ENCODE data around the gene TAF5L.
A peak's percentile ranks its signal among the peaks of the same experiment; 100 is the strongest.
"Not testable (repeated sequence)": the region's sequence is repeated elsewhere in the genome, so short reads cannot be mapped to it uniquely, and the experiment has no call there.

Gene TAF5L

GRCh38 chr1:229567109-229567868 is 58.6 kb downstream of the TAF5L start:
- peak in 2 of 4 experiments; percentile 44 to 45 for DNase-seq

GRCh38 chr1:229563701-229564100 is 62.2 kb downstream of the TAF5L start:
- peak; percentile 90 to 97 (median 92) for DNase-seq

- DNase-seq, result peak in 3 of 4 experiments; percentile 22 to 32 (median 28)
Measured at GRCh38 chr1:229563241-229563640, 62.7 kb downstream of the TAF5L start.

GRCh38 chr1:229562686-229563085 is 63.2 kb downstream of the TAF5L start:
- no peak for DNase-seq

GRCh38 chr1:229561141-229561540 is 64.8 kb downstream of the TAF5L start:
- DNase-seq, result peak in 3 of 4 experiments; percentile 34 to 56 (median 41)

GRCh38 chr1:229560124-229560523 is 65.8 kb downstream of the TAF5L start:
- not testable (repeated sequence) for DNase-seq

GRCh38 chr1:229559336-229559801 is 66.6 kb downstream of the TAF5L start:
- DNase-seq, result not testable (repeated sequence)

- peak; percentile 98 to 99 (median 98) for DNase-seq
Measured at GRCh38 chr1:229558460-229559335, 67.2 kb downstream of the TAF5L start, which contains the start of gene ABCB10. Gene ABCB10 (minus strand): TSS chr1:229558707. CDS start chr1:229558652, 55 bp downstream.

- DNase-seq, result peak; percentile 20 to 78 (median 56)
Measured at GRCh38 chr1:229557913-229558414, 68.0 kb downstream of the TAF5L start.

GRCh38 chr1:229557200-229557850 is 68.6 kb downstream of the TAF5L start:
- peak; percentile 22 to 65 (median 50) for DNase-seq

GRCh38 chr1:229554886-229555621 is 70.9 kb downstream of the TAF5L start:
- no peak for DNase-seq

GRCh38 chr1:229553621-229554130 is 72.2 kb downstream of the TAF5L start:
- DNase-seq, result peak in 2 of 4 experiments; percentile 27 to 35

- DNase-seq, result no peak
Measured at GRCh38 chr1:229552732-229553131, 73.2 kb downstream of the TAF5L start.

GRCh38 chr1:229550812-229551567 is 74.9 kb downstream of the TAF5L start:
- DNase-seq, result no peak

GRCh38 chr1:229547542-229547941 is 78.4 kb downstream of the TAF5L start:
- no peak for DNase-seq

- DNase-seq, result no peak
Measured at GRCh38 chr1:229544587-229544986, 81.3 kb downstream of the TAF5L start.
